Karpas-422 (cell line): ENCODE measurements around the gene MAP3K14. TPM values are rescaled to one million over a fixed set of nuclear protein-coding genes. Genes with fewer than 3 reads are reported as not detected.

Experiments used
- DNase-seq: peaks from one replicate; pipeline ENCODE4 v3.0.0-alpha.2; 2015
- H2AFZ ChIP-seq: fragments of 200-600 bp; sonication (generic); 2 replicates; pipeline ENCODE4 v1.6.1; 2014; ENCODE audit warnings: antibody characterized with exemption, low read length, mixed read lengths
- H3K27ac ChIP-seq: fragments of 200-600 bp; sonication (generic); 2 replicates; pipeline ENCODE4 v1.5.1; 2014; ENCODE audit warnings: mild to moderate bottlenecking, low read length, moderate library complexity
- H3K27me3 ChIP-seq: fragments of 200-600 bp; sonication (generic); 2 replicates; pipeline ENCODE4 v1.6.1; 2014; ENCODE audit warnings: low read length, mixed read lengths
- H3K36me3 ChIP-seq: fragments of 200-600 bp; sonication (generic); 2 replicates; pipeline ENCODE4 v1.6.1; 2014; ENCODE audit warnings: low read length, mixed read lengths; ENCODE audit not compliant: insufficient read depth
- H3K4me1 ChIP-seq: fragments of 200-600 bp; sonication (generic); 2 replicates; pipeline ENCODE4 v1.6.1; 2014; ENCODE audit warnings: mild to moderate bottlenecking, low read length, mixed read lengths
- H3K4me2 ChIP-seq: fragments of 200-600 bp; sonication (generic); 2 replicates; pipeline ENCODE4 v1.6.1; 2014; ENCODE audit warnings: low read length, low read depth, mild to moderate bottlenecking; ENCODE audit not compliant: poor library complexity, severe bottlenecking
- H3K4me3 ChIP-seq: fragments of 200-600 bp; sonication (generic); 2 replicates; pipeline ENCODE4 v1.5.1; 2014; ENCODE audit warnings: mild to moderate bottlenecking, antibody characterized with exemption, low read length, mixed read lengths
- H3K79me2 ChIP-seq: fragments of 200-600 bp; sonication (generic); 2 replicates; pipeline ENCODE4 v1.6.1; 2014; ENCODE audit warnings: mild to moderate bottlenecking, low read length, mixed read lengths
- H3K9ac ChIP-seq: fragments of 200-600 bp; sonication (generic); 2 replicates; pipeline ENCODE4 v1.6.0; 2014; ENCODE audit warnings: low read length
- H3K9me2 ChIP-seq: fragments of 200-600 bp; sonication (generic), shearing (Covaris generic); replicated peaks from 2 replicates; pipeline ENCODE4 v1.6.0; 2014; ENCODE audit warnings: mild to moderate bottlenecking, low read length, moderate library complexity; ENCODE audit not compliant: insufficient read depth
- H3K9me3 ChIP-seq: fragments of 300-700, 200-600 bp; sonication (generic); 2 replicates; pipeline ENCODE4 v1.6.1; 2014; ENCODE audit warnings: low read length, mixed read lengths
- H4K20me1 ChIP-seq: fragments of 200-600 bp; sonication (generic); 2 replicates; pipeline ENCODE4 v1.6.1; 2014; ENCODE audit warnings: mild to moderate bottlenecking, antibody characterized with exemption, low read length, low read depth; ENCODE audit not compliant: insufficient read depth
- total RNA-seq: library from RNA; depleted of rRNA; stranded (reverse); fragments of >200 nt; shearing (Covaris generic); gene quantifications from 2 replicates; pipeline ENCODE4 v1.2.3, GENCODE V29; 2014; ENCODE audit warnings: low replicate concordance

Gene MAP3K14
- total RNA-seq, 1 experiment from 2014 or later = 7.6 TPM

DNA sequence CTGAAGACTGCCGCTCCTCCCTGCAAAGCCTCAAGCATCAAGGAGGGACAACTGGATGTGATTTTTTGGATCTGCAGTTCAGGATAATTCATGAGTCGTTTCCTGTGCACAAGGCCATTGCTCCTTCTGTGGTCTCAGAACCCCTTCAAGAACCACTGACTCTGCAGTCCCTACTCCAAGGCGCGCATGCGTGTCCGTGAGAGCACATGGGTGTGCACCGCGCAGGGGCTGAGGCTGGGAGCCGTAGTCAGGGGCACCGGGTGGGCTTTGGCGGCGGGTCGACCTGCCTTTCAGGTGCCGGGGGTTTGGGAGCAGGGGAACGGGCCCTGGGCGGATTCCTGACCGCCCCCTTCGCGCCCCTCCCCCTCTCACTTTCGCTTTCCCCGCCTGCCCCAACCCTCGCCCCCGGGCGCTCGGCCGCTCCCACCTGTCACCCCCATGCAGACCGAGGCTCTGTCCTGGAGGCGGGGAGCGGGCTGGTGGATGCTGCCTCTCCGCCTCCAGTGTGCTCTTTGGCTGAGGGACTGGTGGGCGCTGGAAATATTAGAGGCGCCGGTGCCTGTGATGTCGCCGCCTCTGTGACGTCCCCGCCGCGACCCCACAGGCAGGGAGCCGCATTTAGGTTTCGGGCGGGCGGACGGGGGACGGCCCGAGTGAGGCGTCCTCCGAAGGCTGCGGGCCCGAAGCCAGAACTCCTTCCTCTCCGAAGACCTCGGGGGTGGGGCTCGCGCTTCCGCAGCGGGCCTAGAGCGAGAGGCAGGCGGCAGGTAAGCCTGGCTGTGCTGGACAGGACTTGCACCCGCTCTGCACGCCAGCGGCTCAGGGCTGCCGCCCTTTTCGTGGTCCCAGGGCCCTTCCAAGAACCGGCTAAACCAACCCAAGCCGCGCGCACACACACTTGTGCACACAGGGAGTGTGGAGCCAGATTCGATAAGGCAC, 55.0 kb downstream of the MAP3K14 start, which contains the start of gene SPATA32:
Gene SPATA32, minus strand, starts transcription at position 518 of the 939 bp plus-strand sequence. Its CDS starts 78 bp downstream, at position 440.
- Histone ChIP-seq H3K4me3 (no peak within 1 kb of the TSS), H3K27me3 (no peaks in the 10 kb centered on the region), H3K9me2 (no peaks in the 10 kb centered on the region), H3K9ac (no peak within 1 kb of the TSS), H3K9me3 (no peaks in the 10 kb centered on the region), H3K36me3 (peaks cover 7% of the 10 kb centered on the region), H3K4me2 (no peak within 1 kb of the TSS), H3K4me1 (peaks cover 5% of the 10 kb centered on the region; the same call in 1 of the 2 replicates), H4K20me1 (no peaks in the 10 kb centered on the region; the same call in 1 of the 2 replicates), H3K79me2 (no peaks in the 10 kb centered on the region), H2AFZ (no peak within 1 kb of the TSS), H3K27ac (no peak within 1 kb of the TSS)
- DNase-seq = no peak

DNA sequence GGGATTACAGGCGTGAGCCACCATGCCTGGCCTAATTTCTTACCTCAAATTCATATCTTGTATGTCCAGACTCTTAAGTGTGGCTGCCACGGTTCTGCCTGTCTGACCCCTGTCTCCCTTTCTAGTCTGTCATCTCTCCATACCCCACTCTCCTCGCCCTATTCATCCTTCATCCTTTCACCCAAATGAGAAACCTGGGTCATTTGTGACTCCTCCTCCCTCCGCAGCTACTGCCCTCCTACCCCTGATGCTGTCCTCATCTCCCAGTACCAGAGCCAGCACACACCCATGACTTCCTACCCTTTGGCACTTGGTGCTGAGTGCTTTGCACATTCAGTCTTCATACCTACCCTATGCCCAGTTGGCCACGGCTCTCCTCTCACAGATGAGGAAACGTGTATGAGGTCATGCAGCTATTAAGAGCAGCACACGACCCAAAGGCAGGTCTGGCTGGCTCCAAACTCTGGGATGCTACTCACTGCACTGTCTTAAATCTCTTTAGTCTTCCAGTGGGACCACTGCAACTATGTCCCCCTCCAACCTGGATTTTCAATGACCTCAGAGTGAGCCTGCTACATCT, 56.5 kb downstream of the MAP3K14 start:
- Histone ChIP-seq H3K9me2 (no peaks in the 10 kb centered on the region), H3K27me3 (no peaks in the 10 kb centered on the region), H3K9ac (no peak overlapping the region), H3K4me1 (no peaks in the 10 kb centered on the region), H3K36me3 (peaks cover 5% of the 10 kb centered on the region; the same call in 1 of the 2 replicates), H3K79me2 (no peaks in the 10 kb centered on the region), H3K4me3 (no peak overlapping the region), H2AFZ (no peak overlapping the region), H4K20me1 (no peaks in the 10 kb centered on the region; the same call in 1 of the 2 replicates), H3K27ac (no peak overlapping the region), H3K9me3 (no peaks in the 10 kb centered on the region), H3K4me2 (no peak overlapping the region)
- DNase-seq = no peak

- no peaks in the 10 kb centered on the region; the same call in 1 of the 2 replicates for H4K20me1 ChIP-seq
- H3K27me3 ChIP-seq = no peaks in the 10 kb centered on the region
- DNase-seq = no peak
- no peak overlapping the region for H3K9ac ChIP-seq
- no peaks in the 10 kb centered on the region for H3K36me3 ChIP-seq
- H3K4me2 ChIP-seq = no peak overlapping the region
- no peaks in the 10 kb centered on the region for H3K4me1 ChIP-seq
- no peaks in the 10 kb centered on the region for H3K9me3 ChIP-seq
- no peaks in the 10 kb centered on the region for H3K9me2 ChIP-seq
- H3K79me2 ChIP-seq = no peaks in the 10 kb centered on the region
- no peak overlapping the region for H3K4me3 ChIP-seq
- no peak overlapping the region for H3K27ac ChIP-seq
- H2AFZ ChIP-seq = no peak overlapping the region
Measured at GRCh38 chr17:45258981-45259380, 57.8 kb downstream of the MAP3K14 start.

GRCh38 chr17:45257115-45257514, 59.7 kb downstream of the MAP3K14 start:
- no peaks in the 10 kb centered on the region for H3K9me3 ChIP-seq
- no peak overlapping the region for H2AFZ ChIP-seq
- H4K20me1 ChIP-seq = no peaks in the 10 kb centered on the region; the same call in 1 of the 2 replicates
- H3K4me3 ChIP-seq = no peak overlapping the region
- H3K27ac ChIP-seq = no peak overlapping the region
- DNase-seq = no peak
- no peaks in the 10 kb centered on the region for H3K27me3 ChIP-seq
- H3K79me2 ChIP-seq = no peaks in the 10 kb centered on the region
- no peaks in the 10 kb centered on the region for H3K4me1 ChIP-seq
- H3K4me2 ChIP-seq = no peak overlapping the region
- no peaks in the 10 kb centered on the region for H3K9me2 ChIP-seq
- no peak overlapping the region for H3K9ac ChIP-seq
- H3K36me3 ChIP-seq = no peaks in the 10 kb centered on the region

DNA sequence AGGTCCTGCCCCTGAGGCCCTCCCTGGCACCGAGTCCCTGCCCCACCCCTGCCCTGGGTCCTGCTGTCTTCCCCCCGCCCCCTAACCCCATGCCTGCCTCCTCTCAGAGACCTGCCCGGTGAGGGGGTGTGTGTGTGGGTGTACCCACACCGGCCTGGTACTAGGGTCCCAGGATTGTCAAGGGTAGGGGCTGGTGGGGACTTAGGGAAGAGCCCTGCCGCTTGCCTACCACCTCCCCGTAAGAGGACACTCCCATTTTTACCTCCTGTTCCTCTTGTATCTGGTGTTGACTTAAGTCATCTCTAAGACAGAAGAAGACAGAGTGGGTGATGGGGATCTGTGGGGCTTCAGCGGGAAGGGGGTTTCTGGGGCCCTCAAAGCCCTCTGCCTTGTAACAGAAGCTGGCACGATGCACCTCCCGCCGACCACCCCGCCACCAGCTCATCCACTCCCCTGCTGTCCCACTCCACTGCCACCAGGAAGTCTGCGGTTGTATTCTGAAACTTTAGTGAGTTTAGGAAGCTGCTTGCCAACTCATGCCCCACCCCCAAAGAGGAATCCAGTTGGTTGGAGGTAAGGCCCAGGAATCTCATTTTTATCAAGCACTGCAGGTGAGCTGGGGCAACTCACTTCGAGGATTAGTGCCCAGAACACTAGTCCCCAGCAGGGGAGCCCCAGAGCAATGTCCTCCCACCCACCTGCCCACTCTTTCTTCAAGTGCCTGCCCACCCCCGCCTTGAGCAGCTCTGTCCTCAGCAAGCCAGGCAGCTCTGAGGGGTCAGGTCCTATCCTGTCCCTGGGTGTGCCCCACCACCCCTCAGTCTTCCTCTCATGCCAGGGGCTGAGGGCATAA, 60.5 kb downstream of the MAP3K14 start:
- Histone ChIP-seq H2AFZ (no peak overlapping the region), H3K9me3 (no peaks in the 10 kb centered on the region), H3K27me3 (no peaks in the 10 kb centered on the region), H3K9me2 (no peaks in the 10 kb centered on the region), H3K79me2 (no peaks in the 10 kb centered on the region), H3K27ac (no peak overlapping the region), H4K20me1 (no peaks in the 10 kb centered on the region; the same call in 1 of the 2 replicates), H3K4me2 (no peak overlapping the region), H3K9ac (no peak overlapping the region), H3K4me1 (no peaks in the 10 kb centered on the region), H3K4me3 (no peak overlapping the region), H3K36me3 (no peaks in the 10 kb centered on the region)
- DNase-seq = no peak

DNA sequence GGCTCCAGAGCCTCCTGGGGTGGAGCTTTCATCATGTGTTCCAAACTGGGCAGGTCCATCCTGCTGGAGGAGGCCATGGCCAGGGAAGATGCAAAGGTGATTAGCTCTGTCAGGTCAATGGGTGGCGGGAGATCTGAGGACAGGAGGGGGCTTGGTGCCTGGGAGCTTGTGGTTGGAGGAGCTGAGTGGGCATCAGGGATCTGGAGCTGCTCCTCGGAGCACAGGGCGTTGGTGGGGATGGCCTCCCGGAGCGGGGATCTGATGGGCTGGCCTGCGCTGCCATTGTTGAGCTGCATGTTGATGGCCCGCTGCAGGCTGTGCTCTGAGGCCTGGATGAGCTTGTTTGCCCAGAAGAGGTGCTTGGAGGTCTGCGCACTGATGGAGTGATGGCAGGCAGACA, 61.5 kb downstream of the MAP3K14 start:
- no peaks in the 10 kb centered on the region; the same call in 1 of the 2 replicates for H4K20me1 ChIP-seq
- no peak for DNase-seq
- H3K36me3 ChIP-seq = no peaks in the 10 kb centered on the region
- H3K4me1 ChIP-seq = no peaks in the 10 kb centered on the region
- H2AFZ ChIP-seq = no peak overlapping the region
- H3K79me2 ChIP-seq = no peaks in the 10 kb centered on the region
- no peak overlapping the region for H3K4me3 ChIP-seq
- H3K27ac ChIP-seq = no peak overlapping the region
- H3K4me2 ChIP-seq = no peak overlapping the region
- no peaks in the 10 kb centered on the region for H3K27me3 ChIP-seq
- H3K9me2 ChIP-seq = no peaks in the 10 kb centered on the region
- no peak overlapping the region for H3K9ac ChIP-seq
- H3K9me3 ChIP-seq = no peaks in the 10 kb centered on the region

GRCh38 chr17:45253879-45254278, 62.9 kb downstream of the MAP3K14 start:
- H3K9ac ChIP-seq = no peak overlapping the region
- H4K20me1 ChIP-seq = no peaks in the 10 kb centered on the region; the same call in 1 of the 2 replicates
- H3K4me3 ChIP-seq = no peak overlapping the region
- H3K4me1 ChIP-seq = peaks cover 3% of the 10 kb centered on the region
- H3K9me3 ChIP-seq = no peaks in the 10 kb centered on the region
- no peak overlapping the region for H3K27ac ChIP-seq
- H3K36me3 ChIP-seq = no peaks in the 10 kb centered on the region
- no peak overlapping the region for H3K4me2 ChIP-seq
- peaks cover 3% of the 10 kb centered on the region for H3K79me2 ChIP-seq
- no peaks in the 10 kb centered on the region for H3K27me3 ChIP-seq
- no peak for DNase-seq
- H3K9me2 ChIP-seq = no peaks in the 10 kb centered on the region
- no peak overlapping the region for H2AFZ ChIP-seq
